ENCODE data around the gene CACNA1C. TPM values are rescaled to one million over a fixed set of nuclear protein-coding genes. Genes with fewer than 3 reads are reported as not detected.

CACNA1C gene
- total RNA-seq, 3 donors from 2014 or later, result 2.6 to 11.8 (median 9.5) TPM

DNA sequence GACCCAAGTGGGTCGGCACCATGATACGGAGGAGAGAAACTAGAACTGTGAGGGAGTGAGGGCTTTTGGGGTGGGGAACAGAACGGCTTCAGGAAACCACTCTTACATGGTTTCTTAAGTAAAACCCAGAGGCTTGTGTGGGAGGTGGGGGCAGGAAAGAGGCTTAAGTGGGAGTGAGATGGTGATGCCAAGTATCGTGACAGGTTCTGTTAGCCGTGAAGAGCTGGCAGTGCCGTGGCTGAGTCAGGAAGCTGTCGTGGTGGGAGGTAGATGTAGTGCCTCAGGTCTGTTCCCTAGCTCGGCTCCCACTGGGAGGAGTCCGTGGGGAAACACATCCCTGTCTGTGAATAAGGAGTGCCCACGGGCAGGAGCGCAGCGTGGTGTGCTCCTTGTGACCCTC, 556.2 kb downstream of the CACNA1C start:
- H3K27me3 ChIP-seq, result no peaks in the 10 kb centered on the region
- no peak overlapping the region for H3K4me3 ChIP-seq
- intact Hi-C loops (cut with DNase I; ENCODE audit: low total_unique reads), result no loop called here
- H3K4me1 ChIP-seq, result peaks cover 0 to 4% of the 10 kb centered on the region in 2 donors
- no peaks in the 10 kb centered on the region for H3K36me3 ChIP-seq
- DNase-seq (ENCODE audit: low spot score in 2 of 2), result no peak
- TF ChIP-seq, protein P1, sequence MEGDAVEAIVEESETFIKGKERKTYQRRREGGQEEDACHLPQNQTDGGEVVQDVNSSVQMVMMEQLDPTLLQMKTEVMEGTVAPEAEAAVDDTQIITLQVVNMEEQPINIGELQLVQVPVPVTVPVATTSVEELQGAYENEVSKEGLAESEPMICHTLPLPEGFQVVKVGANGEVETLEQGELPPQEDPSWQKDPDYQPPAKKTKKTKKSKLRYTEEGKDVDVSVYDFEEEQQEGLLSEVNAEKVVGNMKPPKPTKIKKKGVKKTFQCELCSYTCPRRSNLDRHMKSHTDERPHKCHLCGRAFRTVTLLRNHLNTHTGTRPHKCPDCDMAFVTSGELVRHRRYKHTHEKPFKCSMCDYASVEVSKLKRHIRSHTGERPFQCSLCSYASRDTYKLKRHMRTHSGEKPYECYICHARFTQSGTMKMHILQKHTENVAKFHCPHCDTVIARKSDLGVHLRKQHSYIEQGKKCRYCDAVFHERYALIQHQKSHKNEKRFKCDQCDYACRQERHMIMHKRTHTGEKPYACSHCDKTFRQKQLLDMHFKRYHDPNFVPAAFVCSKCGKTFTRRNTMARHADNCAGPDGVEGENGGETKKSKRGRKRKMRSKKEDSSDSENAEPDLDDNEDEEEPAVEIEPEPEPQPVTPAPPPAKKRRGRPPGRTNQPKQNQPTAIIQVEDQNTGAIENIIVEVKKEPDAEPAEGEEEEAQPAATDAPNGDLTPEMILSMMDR (IDR thresholded peaks at IDR 0.05), result no peak
- TF ChIP-seq POLR2AphosphoS5 (IDR thresholded peaks at IDR 0.05), result no peak
- no peak for TF ChIP-seq POLR2A (IDR thresholded peaks at IDR 0.05)
- no peaks in the 10 kb centered on the region for H3K9me3 ChIP-seq
- H3K27ac ChIP-seq, result no peak overlapping the region

DNA sequence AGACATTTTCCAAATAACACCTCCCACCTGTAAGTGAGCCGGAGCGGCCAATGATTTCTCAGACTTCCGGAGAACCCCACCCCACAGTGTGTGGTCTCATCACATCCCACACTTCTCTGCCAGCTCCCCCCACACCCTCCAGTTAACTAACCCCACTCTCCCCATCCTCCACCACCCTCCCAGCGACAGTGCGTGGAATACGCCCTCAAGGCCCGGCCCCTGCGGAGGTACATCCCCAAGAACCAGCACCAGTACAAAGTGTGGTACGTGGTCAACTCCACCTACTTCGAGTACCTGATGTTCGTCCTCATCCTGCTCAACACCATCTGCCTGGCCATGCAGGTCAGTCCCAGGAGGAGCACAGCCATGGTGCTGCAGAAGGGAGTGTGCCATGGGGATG, 557.6 kb downstream of the CACNA1C start:
- no peak for TF ChIP-seq POLR2A (IDR thresholded peaks at IDR 0.05)
- intact Hi-C loops (cut with DNase I; ENCODE audit: low total_unique reads), result no loop called here
- peaks cover 0 to 6% of the 10 kb centered on the region in 2 donors for H3K4me1 ChIP-seq
- DNase-seq (ENCODE audit: low spot score in 2 of 2), result no peak
- H3K9me3 ChIP-seq, result no peaks in the 10 kb centered on the region
- no peak overlapping the region for H3K4me3 ChIP-seq
- no peaks in the 10 kb centered on the region for H3K27me3 ChIP-seq
- H3K27ac ChIP-seq, result no peak overlapping the region
- H3K36me3 ChIP-seq, result no peaks in the 10 kb centered on the region

DNA sequence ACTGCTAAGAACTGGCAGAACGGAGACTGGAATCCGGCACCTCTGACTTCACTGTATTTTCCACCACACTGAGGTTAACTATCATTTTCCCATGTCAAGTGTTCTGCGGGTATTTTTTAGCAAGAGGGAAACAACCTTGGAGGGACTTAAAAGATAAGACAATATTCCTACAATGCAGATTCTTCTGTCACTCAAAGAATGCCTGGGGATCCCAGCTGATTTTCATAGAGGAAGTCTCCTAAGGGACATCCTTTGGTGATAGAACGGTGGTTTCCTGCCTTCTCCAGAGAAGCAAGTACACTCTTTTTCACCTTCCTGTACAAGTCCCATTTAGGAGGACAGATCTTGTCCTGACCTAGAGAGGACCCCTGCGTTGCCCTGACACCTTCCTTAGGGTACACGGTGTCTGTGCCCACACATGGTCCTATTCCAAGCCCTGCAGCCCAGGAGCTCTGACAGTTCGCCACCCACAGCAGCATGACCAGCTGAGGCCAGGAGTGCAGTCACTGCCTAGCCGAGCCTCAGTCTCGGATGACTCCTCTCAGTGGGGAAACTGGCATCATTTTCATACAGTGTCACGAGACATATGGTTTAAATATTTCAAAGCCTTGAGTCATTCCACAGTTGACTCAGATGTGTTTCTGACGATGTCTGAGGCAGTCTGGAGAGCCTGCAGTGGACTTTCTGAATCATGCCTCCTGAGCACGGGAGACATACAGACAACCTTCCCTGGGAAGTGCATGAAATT, 560.7 kb downstream of the CACNA1C start:
- Histone ChIP-seq H3K27ac (peak overlapping the region in 1 of 2 donors; percentile 69), H3K4me1 (peaks cover 0 to 6% of the 10 kb centered on the region in 2 donors), H3K4me3 (no peak overlapping the region), H3K9me3 (no peaks in the 10 kb centered on the region), H3K36me3 (no peaks in the 10 kb centered on the region), H3K27me3 (no peaks in the 10 kb centered on the region)
- TF ChIP-seq, protein P1 (IDR thresholded peaks at IDR 0.05), result no peak
- TF ChIP-seq POLR2AphosphoS5 (IDR thresholded peaks at IDR 0.05), result peak in 1 of 3 donors; percentile 55
- intact Hi-C loops (cut with DNase I; ENCODE audit: low total_unique reads), result loop anchor here (1.0 kb wide), 1 partner anchor 20 kb away; no protein-coding TSS in a partner anchor
- no peak for DNase-seq (ENCODE audit: low spot score in 2 of 2)

DNA sequence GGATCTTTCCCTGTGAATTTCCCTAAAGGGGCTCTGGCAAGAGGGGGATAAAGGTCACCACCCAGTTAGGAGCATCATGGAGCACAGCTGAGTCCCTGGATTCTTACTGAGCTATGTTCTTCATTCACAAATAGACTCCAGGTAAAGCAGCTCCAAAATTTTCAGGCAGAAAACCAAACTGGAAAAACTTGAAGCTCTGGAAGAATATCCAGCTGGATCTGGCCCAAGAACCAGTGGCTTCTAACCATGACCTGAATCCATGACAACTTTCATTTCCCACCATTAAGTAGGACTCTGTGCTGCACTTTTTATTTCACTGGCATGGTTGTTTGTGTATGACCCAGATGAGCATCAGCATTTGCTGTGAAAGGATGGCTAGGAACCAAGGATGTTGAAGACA, 561.6 kb downstream of the CACNA1C start:
- Histone ChIP-seq H3K27me3 (no peaks in the 10 kb centered on the region), H3K4me3 (no peak overlapping the region), H3K9me3 (no peaks in the 10 kb centered on the region), H3K27ac (peak overlapping the region in 1 of 2 donors; percentile 69), H3K4me1 (peaks cover 0 to 6% of the 10 kb centered on the region in 2 donors), H3K36me3 (no peaks in the 10 kb centered on the region)
- no peak for DNase-seq (ENCODE audit: low spot score in 2 of 2)
- intact Hi-C loops (cut with DNase I; ENCODE audit: low total_unique reads), result no loop called here
- TF ChIP-seq, protein P1 (IDR thresholded peaks at IDR 0.05), result no peak
- TF ChIP-seq POLR2A (IDR thresholded peaks at IDR 0.05), result no peak
- TF ChIP-seq POLR2AphosphoS5 (IDR thresholded peaks at IDR 0.05), result no peak

DNA sequence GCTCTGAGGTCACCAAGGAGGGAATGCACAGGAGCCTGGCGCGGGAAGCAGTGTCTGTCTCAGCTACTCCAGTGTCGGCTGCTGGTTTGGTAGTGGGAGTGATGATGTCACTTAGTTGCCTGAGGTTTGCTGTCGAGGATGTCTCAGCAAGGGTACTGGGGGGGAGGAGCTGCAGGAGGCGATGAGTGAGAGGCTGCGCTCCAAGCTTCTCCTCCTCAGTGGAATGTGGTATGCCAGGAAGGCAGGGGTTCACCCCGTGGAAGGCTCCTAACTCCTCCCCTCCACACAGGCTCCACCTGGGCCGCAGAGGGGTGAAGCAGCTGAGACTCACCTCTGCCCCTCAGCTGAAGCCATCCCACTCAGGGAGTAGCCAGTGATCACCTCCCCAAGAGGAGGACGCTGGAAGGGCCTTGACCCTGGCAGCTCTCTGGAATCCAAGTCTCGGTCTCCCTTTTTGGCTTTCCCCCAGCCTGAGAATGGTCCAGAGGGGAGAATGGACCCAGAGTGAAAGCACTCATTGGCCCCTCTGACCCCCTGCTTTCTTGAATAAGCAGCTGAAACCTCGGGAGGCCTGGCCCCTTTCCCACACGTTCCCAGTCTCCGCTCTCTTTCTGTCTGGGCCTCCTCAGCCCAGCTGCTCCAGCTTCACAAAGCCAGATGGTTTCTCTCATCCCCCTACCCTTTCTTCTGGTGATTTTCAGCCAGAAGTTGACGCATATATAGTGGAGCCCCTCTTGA, 563.0 kb downstream of the CACNA1C start:
- DNase-seq (ENCODE audit: low spot score in 2 of 2), result no peak
- H3K27me3 ChIP-seq, result no peaks in the 10 kb centered on the region
- no peak overlapping the region for H3K4me3 ChIP-seq
- H3K36me3 ChIP-seq, result no peaks in the 10 kb centered on the region
- TF ChIP-seq, protein P1 (IDR thresholded peaks at IDR 0.05), result no peak
- TF ChIP-seq POLR2A (IDR thresholded peaks at IDR 0.05) (no peak), POLR2AphosphoS5 (IDR thresholded peaks at IDR 0.05) (no peak)
- H3K4me1 ChIP-seq, result peaks cover 0 to 6% of the 10 kb centered on the region in 2 donors
- no peaks in the 10 kb centered on the region for H3K9me3 ChIP-seq
- intact Hi-C loops (cut with DNase I; ENCODE audit: low total_unique reads), result no loop called here
- H3K27ac ChIP-seq, result peak overlapping the region in 1 of 2 donors; percentile 40
